Superior temporal gyrus (tissue), 1 donor: ENCODE measurements around the gene ADRB1.

Source experiments
- DNase-seq: peaks from one replicate; pipeline ENCODE4 v3.0.0-alpha.2; 2016; ENCODE audit errors: extremely low spot score

Gene ADRB1

GRCh38 chr10:114057855-114058254, 14.2 kb downstream of the ADRB1 start:
- DNase-seq: no peak

- no peak for DNase-seq
Measured at GRCh38 chr10:114058297-114058696, 14.6 kb downstream of the ADRB1 start.

- no peak for DNase-seq
Measured at GRCh38 chr10:114059561-114059960, 15.9 kb downstream of the ADRB1 start.

- DNase-seq: no peak
Measured at GRCh38 chr10:114060456-114060855, 16.8 kb downstream of the ADRB1 start.

GRCh38 chr10:114061148-114061547, 17.5 kb downstream of the ADRB1 start:
- DNase-seq: no peak

- no peak for DNase-seq
Measured at GRCh38 chr10:114061789-114062188, 18.1 kb downstream of the ADRB1 start.

- no peak for DNase-seq
Measured at GRCh38 chr10:114064151-114065048, 20.7 kb downstream of the ADRB1 start.

- no peak for DNase-seq
Measured at GRCh38 chr10:114065049-114065435, 21.4 kb downstream of the ADRB1 start.

- DNase-seq: peak; percentile 58
Measured at GRCh38 chr10:114068054-114068707, 24.5 kb downstream of the ADRB1 start.

GRCh38 chr10:114070710-114071109, 27.0 kb downstream of the ADRB1 start:
- DNase-seq: no peak

GRCh38 chr10:114071178-114071577, 27.5 kb downstream of the ADRB1 start:
- DNase-seq: no peak

- no peak for DNase-seq
Measured at GRCh38 chr10:114073395-114074186, 29.9 kb downstream of the ADRB1 start.

- DNase-seq: no peak
Measured at GRCh38 chr10:114075093-114075492, 31.4 kb downstream of the ADRB1 start.

- peak; percentile 64 for DNase-seq
Measured at GRCh38 chr10:114077347-114077746, 33.7 kb downstream of the ADRB1 start.

GRCh38 chr10:114077815-114078219, 34.2 kb downstream of the ADRB1 start:
- no peak for DNase-seq

- no peak for DNase-seq
Measured at GRCh38 chr10:114078346-114078745, 34.7 kb downstream of the ADRB1 start.

GRCh38 chr10:114079421-114079820, 35.8 kb downstream of the ADRB1 start:
- no peak for DNase-seq

GRCh38 chr10:114081911-114082583, 38.4 kb downstream of the ADRB1 start:
- no peak for DNase-seq

- DNase-seq: no peak
Measured at GRCh38 chr10:114083040-114083439, 39.4 kb downstream of the ADRB1 start.

GRCh38 chr10:114084215-114084614, 40.5 kb downstream of the ADRB1 start:
- DNase-seq: no peak

GRCh38 chr10:114087255-114087654, 43.6 kb downstream of the ADRB1 start:
- no peak for DNase-seq

GRCh38 chr10:114087655-114088054, 44.0 kb downstream of the ADRB1 start:
- no peak for DNase-seq
